SK-N-MC (cell line): ENCODE measurements around the gene FALEC.

Experiments
- DNase-seq: peaks from one replicate; pipeline ENCODE4 v3.0.0-alpha.2; 2011; ENCODE audit warnings: low read depth, low spot score
- H3K27ac ChIP-seq: fragments of 200-600 bp; sonication (generic); 2 replicates; pipeline ENCODE4 v1.5.1; 2016; ENCODE audit warnings: mixed run types
- H3K36me3 ChIP-seq: fragments of 200-600 bp; sonication (generic); 2 replicates; pipeline ENCODE4 v1.6.1; 2017; ENCODE audit warnings: antibody characterized with exemption, low read length, mixed read lengths; ENCODE audit not compliant: insufficient read depth
- H3K4me3 ChIP-seq: fragments of 200-600 bp; sonication (generic); 2 replicates; pipeline ENCODE4 v1.5.1; 2016
- H3K9ac ChIP-seq: fragments of 200-600 bp; sonication (generic); 2 replicates; pipeline ENCODE4 v1.8.0; 2017; ENCODE audit warnings: mixed run types, mixed read lengths; ENCODE audit not compliant: insufficient read length
- H3K9me3 ChIP-seq: fragments of 200-600 bp; sonication (generic); 2 replicates; pipeline ENCODE4 v1.6.1; 2017; ENCODE audit warnings: low read depth, mild to moderate bottlenecking, antibody characterized with exemption, low read length, moderate library complexity, mixed read lengths
- EZH2 ChIP-seq: fragments of 200-600 bp; sonication (generic); IDR thresholded peaks from one replicate; pipeline ENCODE4 v1.6.1; 2017; ENCODE audit warnings: antibody characterized with exemption
- FOXP2 ChIP-seq: optimal IDR thresholded peaks from 2 replicates; pipeline ENCODE3; 2011; ENCODE audit warnings: mild to moderate bottlenecking, moderate library complexity; ENCODE audit not compliant: insufficient read depth; ENCODE audit errors: extremely low read length, control extremely low read depth
- POLR2AphosphoS5 ChIP-seq: IDR thresholded peaks from 2 replicates; pipeline ENCODE4 v1.6.1; 2012; ENCODE audit warnings: mild to moderate bottlenecking, low read depth, low read length, borderline replicate concordance

Gene FALEC

DNA sequence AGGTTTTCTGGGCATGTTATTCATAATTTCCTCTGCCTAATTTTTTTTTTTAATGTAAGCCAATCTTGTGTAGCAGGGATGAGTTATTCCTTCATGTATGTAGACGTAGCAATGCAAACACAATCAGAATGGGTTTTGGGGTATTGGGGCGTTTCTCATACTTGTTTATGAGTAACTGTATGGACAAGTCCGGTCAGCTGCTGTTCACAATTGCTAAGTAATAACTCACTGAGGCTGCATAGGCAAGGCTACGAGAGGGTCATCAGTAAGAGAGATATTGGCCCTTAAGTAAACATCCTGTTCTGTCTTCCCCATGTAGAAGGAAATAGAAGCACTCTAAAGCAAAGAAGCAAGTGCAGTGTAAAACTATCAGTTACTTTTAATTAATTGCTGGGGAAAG is 37.8 kb upstream of the FALEC start:
- Histone ChIP-seq H3K36me3 (peaks cover 3% of the 10 kb centered on the region), H3K9ac (no peak overlapping the region), H3K27ac (no peak overlapping the region), H3K9me3 (no peaks in the 10 kb centered on the region), H3K4me3 (no peak overlapping the region)
- no peak for DNase-seq
- no peak for TF ChIP-seq EZH2
- TF ChIP-seq POLR2AphosphoS5, result no peak
- TF ChIP-seq FOXP2, result no peak

DNA sequence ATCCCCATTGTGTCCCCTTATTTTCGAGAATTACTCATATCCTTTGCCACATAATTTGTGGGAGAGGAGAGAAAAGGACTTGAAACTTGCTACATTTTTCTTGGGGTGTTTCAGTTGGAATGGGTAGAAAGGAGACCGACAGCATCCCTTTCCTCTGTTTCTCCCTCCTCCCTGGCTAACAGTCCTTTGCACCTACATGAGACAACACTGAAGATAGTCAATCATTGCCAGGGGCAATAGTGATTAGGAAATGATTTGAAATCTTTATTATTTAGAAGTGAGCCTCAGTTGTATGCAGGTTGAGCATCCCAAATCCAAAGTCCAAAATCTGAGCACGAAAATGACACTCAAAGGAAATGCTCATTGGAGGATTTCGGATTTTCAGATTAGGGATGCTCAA is 36.2 kb upstream of the FALEC start:
- no peaks in the 10 kb centered on the region for H3K9me3 ChIP-seq
- TF ChIP-seq FOXP2 (no peak), EZH2 (no peak), POLR2AphosphoS5 (no peak)
- no peak overlapping the region for H3K27ac ChIP-seq
- H3K9ac ChIP-seq, result no peak overlapping the region
- no peak overlapping the region for H3K4me3 ChIP-seq
- H3K36me3 ChIP-seq, result no peaks in the 10 kb centered on the region
- DNase-seq, result no peak

DNA sequence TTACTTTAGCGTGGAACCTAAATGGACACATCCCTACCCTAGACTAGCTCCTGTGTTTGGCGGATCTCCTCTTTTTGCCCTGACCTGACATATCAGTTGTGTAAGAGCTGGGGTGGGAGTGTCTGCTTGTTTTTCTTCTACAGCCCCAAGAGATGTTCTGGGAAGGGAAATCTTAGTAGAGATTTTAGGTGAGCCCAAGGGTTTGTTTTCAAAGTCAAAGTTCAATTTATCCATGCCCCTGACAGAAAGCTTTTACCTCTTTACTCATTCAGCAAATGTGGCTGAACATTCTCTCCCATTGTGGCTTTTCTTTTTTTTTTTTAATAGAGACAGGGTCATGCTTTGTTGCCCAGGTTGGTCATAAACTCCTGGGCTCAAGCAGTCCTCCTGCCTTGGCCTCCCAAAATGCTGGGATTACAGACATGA is 35.6 kb upstream of the FALEC start:
- DNase-seq, result no peak
- Histone ChIP-seq H3K4me3 (no peak overlapping the region), H3K27ac (no peak overlapping the region), H3K9ac (no peak overlapping the region), H3K9me3 (no peaks in the 10 kb centered on the region), H3K36me3 (no peaks in the 10 kb centered on the region)
- TF ChIP-seq EZH2 (no peak), FOXP2 (no peak), POLR2AphosphoS5 (no peak)

DNA sequence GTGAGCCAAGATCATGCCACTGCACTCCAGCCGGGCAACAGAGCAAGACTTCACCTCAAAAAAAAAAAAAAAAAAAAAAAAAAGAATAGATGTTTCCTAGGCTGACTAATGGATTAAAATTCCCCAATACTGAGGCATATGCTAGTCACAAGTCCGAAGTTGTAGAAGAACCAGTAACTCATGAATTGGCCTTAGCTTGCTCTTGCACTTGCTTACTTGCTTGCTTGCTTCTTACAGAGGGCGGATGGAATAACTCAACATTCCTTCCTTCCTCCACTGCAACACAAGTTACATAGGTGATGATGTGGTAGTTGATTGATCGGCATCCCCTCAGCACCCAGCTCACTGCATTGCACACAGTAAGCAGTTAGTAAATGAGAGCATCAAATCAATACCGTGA is 31.1 kb upstream of the FALEC start:
- no peak for TF ChIP-seq FOXP2
- TF ChIP-seq POLR2AphosphoS5, result no peak
- no peak for TF ChIP-seq EZH2
- Histone ChIP-seq H3K27ac (no peak overlapping the region), H3K9me3 (no peaks in the 10 kb centered on the region), H3K9ac (no peak overlapping the region), H3K36me3 (peaks cover 9% of the 10 kb centered on the region), H3K4me3 (no peak overlapping the region)
- no peak for DNase-seq

DNA sequence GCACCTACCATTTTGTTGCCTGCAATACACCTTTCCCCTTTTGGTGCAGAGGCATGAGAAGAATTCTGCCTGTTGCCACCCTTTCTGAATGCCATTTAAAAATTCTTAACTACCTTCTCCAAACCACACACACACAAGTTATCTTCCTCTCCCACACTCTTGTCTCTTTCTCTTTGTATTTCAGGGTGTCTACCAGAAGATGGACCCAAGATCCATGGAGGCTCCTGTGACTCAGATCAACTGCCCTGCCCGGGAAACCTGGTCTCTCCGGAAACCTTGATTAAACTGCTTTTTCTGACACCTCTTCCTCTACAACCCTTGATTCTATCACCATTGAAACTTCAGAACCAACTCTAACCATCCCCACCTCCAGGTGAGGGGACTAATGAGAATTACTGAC is 30.7 kb upstream of the FALEC start:
- Histone ChIP-seq H3K27ac (no peak overlapping the region), H3K9ac (no peak overlapping the region), H3K4me3 (no peak overlapping the region), H3K36me3 (peaks cover 9% of the 10 kb centered on the region), H3K9me3 (no peaks in the 10 kb centered on the region)
- no peak for DNase-seq
- TF ChIP-seq FOXP2 (no peak), POLR2AphosphoS5 (no peak), EZH2 (no peak)

DNA sequence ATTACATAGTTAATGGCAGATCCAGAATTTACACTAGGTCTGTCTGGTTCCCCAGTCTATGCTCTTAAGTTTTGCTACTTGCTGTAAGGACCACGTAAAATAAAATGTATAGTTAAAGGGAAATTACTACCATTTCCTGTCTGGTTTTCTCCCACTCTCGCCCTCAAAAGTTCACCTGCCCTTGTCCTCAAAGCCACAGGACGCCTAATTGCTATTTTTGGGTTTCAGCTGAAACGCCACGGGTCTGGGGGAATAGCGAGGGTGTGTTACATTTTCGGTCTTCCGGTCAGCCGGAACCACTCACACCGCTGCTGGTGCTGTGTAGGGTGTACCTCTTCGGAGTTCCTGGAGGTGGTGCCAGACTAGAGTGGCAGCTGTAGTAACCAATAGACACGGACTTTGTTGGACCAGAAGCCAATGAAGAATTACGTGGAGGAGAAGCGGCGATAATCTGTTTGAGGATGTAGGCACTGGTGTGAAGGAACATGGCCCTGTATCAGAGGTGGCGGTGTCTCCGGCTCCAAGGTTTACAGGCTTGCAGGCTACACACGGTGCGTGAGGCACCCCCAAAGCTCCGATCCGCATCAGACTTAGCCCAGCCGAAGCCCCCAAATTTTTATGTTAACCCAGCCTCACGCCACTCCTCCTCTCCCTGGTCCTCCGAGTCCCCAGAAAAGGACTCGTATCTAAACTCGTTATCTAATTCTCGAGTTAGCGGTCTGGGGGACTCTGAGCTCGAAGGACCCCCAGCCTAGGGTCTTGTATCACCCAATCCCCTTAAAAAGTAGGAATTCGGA is 28.4 kb upstream of the FALEC start, which contains the start of gene TARS2:
TSS of gene TARS2 (plus strand) at position 454 of the 797 bp plus-strand sequence. CDS start at position 486, 32 bp downstream.
- TF ChIP-seq EZH2 (no peak), POLR2AphosphoS5 (peak; percentile 88)
- Histone ChIP-seq H3K4me3 (peak within 1 kb of the TSS; percentile 96), H3K27ac (peak within 1 kb of the TSS; percentile 74), H3K36me3 (peaks cover 22% of the 10 kb centered on the region), H3K9me3 (no peaks in the 10 kb centered on the region), H3K9ac (peak within 1 kb of the TSS; percentile 89)
- peak; percentile 92 for DNase-seq

- Histone ChIP-seq H3K9ac (peak overlapping the region; percentile 76), H3K4me3 (peak overlapping the region; percentile 96), H3K27ac (no peak overlapping the region), H3K36me3 (peaks cover 22% of the 10 kb centered on the region), H3K9me3 (no peaks in the 10 kb centered on the region)
- TF ChIP-seq EZH2 (no peak), FOXP2 (no peak), POLR2AphosphoS5 (no peak)
- no peak for DNase-seq
These were observed 27.8 kb upstream of the FALEC start for GRCh38 chr1:150487763-150488115.

DNA sequence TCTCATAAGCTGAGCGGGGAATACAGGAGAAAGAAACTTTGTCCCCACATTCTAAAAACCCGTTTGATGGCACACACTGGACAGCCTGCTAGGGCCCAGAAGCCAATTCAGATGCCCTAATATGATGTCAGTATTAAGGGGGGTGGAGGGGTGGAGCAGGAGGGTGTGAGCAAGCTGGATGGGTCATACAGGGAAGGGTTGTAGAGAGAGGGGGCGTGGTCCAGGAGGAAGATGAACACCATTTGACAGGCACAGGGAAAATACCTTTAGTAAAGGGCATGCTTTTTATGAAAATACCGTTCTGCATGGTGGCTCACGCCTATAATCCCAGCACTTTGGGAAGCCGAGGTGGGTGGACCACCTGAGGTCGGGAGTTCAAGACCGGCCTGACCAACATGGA is 22.4 kb upstream of the FALEC start:
- Histone ChIP-seq H3K4me3 (no peak overlapping the region), H3K9ac (no peak overlapping the region), H3K27ac (no peak overlapping the region), H3K9me3 (no peaks in the 10 kb centered on the region), H3K36me3 (peaks cover 25% of the 10 kb centered on the region)
- DNase-seq, result no peak
- TF ChIP-seq FOXP2 (no peak), EZH2 (no peak), POLR2AphosphoS5 (no peak)
